Limb (tissue), 2 donors: ENCODE results near the gene OTULIN.

Experiments used
- DNase-seq, 2 donors: peaks; one replicate each; pipeline ENCODE4 v3.0.0-alpha.2; 2016; ENCODE audit errors: extremely low spot score in 2 of 2

Gene OTULIN

DNA sequence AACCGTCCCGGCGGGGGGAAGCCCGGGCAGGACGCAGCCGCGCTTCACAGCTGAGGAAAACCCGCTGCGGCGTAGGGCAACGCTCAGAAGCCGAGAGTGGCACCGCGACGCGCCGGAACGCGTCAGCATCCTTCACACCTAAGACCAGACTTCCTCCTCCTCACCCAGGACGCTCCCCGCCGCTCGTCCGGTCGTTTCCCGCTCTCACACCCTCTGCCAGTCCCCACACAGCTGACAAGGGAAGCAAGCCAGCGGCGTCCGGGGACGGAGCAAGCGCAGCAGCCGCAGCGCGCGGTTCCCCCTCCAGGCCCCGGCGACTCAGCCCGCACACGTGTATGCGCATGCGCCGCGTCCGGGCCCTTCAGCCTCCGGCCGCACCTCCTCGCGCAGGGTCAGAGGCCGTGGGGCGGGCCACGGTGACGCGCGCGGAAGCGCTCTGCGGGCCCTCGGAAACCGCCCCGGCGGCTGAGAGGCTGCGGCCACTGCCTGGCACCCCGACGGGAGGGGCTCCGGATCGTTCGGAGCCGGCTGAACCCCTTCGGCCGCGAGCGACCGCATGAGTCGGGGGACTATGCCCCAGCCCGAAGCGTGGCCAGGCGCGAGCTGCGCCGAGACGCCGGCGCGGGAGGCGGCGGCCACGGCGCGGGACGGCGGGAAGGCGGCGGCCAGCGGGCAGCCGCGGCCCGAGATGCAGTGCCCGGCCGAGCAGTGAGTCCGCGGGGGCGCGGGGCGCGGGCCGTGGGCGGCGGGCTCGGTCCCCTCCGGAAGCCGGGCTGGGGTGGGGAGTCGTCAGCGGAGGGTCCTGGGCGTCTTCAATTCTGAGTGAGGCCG is at the start of gene OTULIN:
OTULIN (plus strand) TSS at position 449 of the 831 bp plus-strand sequence; CDS start at position 557, 108 bp downstream.
- DNase-seq = peak; percentile 94 to 95

GRCh38 chr5:14615365-14615764 is 49.2 kb upstream of the OTULIN start:
- DNase-seq = no peak

DNA sequence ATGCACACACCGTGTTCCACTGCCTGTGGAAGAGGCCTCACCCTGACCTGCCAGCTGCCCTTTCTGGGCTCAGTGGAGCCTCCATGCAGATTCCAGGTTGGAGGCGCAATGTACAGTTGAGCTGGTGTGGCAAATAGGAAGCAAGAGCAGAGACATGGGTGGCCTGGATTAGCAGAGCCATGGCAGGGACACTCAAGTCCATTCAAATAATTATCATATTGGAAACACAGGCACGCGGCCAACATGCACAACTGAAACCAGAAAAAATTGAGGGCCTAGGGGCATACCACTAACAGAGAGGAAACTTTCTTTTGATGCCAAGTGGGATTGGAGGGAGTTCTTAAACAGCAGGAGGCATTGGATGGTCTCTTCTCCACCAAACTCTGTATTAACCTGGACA is 47.1 kb upstream of the OTULIN start:
- no peak for DNase-seq

GRCh38 chr5:14627270-14627669 is 37.2 kb upstream of the OTULIN start:
- no peak for DNase-seq

DNA sequence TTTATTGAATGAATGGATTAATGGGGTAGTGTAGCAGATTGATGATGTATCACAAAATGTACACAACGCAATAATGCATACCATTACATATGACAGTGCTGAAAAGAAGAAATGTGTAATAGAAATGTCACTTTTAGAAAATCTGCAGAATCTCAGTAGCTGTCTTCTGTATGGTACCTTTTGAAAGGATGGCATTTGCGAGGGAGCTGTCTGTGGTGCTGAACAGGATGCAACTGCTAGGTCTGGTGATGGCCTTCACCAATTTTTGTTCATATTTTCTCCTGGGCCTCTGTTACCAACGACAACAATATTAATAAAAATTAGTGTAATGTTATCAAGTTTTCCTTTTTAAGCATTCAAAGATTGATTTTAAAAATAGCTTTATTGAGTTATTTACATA is 36.2 kb upstream of the OTULIN start:
- peak; percentile 43 to 69 for DNase-seq

DNA sequence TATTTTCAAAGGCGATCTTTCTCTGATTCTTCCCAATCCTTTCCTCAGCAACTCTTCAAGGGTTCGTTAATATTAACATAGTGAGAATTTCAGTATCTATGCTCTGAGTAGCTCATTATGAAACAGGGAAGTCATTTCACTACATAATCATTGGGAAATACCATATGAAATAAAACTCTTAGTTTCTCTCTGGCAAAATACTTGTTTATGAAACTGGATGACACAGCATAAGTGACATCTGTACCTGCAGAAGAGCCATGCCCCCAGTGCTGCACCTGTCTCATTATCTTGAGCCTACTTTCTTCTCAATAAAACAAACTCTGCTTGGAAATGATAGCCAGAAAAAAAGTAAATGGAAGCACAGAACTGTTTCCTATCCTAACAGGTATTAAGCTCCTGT is 33.8 kb upstream of the OTULIN start:
- DNase-seq = no peak

- DNase-seq = no peak
These were observed 28.9 kb upstream of the OTULIN start for GRCh38 chr5:14635656-14636055.

- no peak for DNase-seq
These were observed 23.8 kb upstream of the OTULIN start for GRCh38 chr5:14640765-14641164.

GRCh38 chr5:14644623-14645237 is 19.8 kb upstream of the OTULIN start:
- no peak for DNase-seq

- no peak for DNase-seq
These were observed 14.5 kb upstream of the OTULIN start for GRCh38 chr5:14650052-14650451.

DNA sequence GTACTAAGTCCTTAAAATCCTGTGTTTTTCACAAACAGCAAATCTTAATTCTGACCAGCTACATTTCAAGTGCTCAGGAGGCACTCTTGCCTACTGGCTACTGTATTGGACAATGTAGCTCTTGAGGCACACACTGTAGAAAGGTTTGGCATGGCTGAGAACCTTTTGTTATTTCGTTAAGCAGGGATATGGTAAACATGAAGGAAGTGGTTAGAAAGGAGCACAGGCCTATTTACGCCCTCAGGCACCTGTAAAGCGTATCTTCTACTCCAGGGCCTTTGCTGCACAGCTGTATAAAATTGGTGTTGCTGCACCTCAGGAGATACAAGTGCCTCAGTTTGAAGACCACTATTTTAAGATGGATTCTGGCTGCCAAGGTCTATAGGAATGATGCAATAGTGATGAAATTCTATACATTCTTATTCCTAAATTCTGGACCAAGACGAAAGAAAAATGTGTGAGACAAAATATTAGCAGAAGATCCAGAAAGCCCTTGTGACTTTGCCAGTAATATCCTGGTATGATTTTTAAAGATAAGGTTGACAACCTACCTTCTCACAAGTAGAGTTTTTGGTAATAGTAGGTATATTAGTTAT is 9.3 kb upstream of the OTULIN start:
- DNase-seq = no peak

- no peak for DNase-seq
These were observed 7.6 kb upstream of the OTULIN start for GRCh38 chr5:14656898-14657297.

- no peak for DNase-seq
These were observed 4.5 kb upstream of the OTULIN start for GRCh38 chr5:14659821-14660607.

DNA sequence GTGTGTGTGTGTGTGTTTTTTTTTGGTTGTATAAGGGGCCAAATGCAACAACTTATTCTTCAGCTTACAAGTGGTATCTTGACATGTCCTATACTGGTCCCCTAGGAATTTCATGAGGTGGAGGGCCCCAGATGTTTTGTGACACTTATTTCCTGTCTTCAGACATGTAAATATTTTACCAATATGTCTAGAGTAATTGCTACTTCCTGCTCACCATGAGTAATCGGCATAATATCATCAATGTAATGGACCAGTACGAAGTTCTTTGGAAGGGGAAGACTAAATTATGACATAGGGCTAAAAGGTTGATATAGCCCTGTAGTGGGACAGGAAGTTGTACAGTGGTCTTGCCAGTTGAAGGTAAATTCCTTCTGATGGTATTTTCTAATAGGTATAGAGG is 3.7 kb upstream of the OTULIN start:
- DNase-seq = no peak

DNA sequence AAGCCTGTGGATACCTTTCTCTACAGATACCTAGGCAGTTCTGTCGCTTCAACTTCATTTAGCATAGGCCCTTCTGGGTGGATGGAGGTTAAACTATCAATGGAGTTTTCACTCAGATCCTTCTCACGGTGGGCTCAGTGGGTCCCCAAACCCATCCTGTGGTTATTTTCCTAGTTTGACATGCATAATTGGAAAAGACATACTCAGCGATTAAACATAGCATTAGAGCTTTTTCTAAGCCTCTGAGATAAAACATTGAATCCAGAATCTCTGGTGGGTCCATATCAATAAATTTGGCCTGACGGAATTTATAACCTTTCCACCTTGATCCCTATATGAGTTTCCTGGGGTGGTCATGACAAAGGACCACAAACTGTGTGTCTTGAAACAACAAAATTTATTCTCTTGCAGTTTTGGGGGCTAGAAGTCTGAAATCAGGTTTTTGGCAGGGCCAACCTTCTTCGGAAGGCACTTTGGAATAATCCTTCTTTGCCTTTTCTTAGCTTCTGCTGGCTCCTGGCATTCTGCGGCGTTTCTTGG is 1.7 kb upstream of the OTULIN start:
- DNase-seq = no peak

DNA sequence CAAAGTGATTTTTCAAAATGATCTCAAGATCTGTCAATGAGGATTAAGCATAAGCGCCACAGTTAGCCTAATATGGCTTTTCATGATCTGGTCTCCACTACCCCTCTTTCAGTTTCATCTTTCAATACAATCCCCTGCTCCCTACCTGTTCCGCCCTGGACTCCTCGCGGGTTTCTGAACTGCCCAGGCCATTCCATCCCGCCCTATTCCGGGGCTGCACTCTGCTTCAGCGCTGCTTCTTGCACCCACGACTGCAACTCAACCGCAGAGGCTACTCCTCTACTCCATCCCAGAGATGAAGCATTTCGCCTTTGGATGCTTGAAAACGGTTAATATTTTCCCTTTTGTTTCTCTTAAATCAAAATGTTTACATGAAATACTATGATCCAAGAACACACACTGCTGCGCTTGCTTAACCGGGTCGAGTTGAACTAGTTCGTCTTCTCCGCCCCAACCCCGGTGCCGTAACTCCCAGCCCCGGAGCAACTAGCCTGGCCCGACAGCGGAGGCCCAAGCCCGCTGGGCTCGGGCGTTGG is 716 bp upstream of the OTULIN start:
- DNase-seq = no peak

- peak in 1 of 2 donors; percentile 33 for DNase-seq
These were observed 744 bp downstream of the OTULIN start for GRCh38 chr5:14665101-14665822.

GRCh38 chr5:14665949-14666348 is 1.4 kb downstream of the OTULIN start:
- no peak for DNase-seq

DNA sequence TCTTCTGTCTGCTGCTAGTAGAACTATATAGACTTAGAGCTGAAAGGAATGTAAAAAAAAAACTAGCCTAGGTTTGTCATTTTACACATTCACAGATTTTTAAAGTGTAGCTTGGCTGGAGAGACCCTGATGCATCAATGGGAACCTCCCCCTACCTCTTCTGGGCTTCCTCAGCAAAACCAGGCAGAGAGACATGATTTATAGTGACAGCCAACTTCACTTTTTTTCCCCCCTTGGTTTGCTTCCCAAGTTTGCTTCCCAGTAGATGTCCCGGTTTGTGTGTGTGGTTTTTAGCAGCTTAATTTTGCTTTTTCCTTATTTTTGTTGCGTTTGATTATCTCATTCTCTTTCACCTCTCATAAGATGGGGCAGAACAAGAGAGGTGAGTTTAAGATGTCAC is 1.8 kb downstream of the OTULIN start:
- DNase-seq = no peak

GRCh38 chr5:14667290-14667689 is 2.8 kb downstream of the OTULIN start:
- no peak for DNase-seq

GRCh38 chr5:14667770-14668169 is 3.3 kb downstream of the OTULIN start:
- no peak for DNase-seq
